GM12878 (cell line): ENCODE results near the gene PTPRQ. TPM values are rescaled to one million over a fixed set of nuclear protein-coding genes. Genes with fewer than 3 reads are reported as not detected.

Experiments
- ATAC-seq: fragments of 200-7000 bp; cut with Tn5 transposase; 3 replicates; pipeline ENCODE4 v1.9.1; 2020; ENCODE audit warnings: mild to moderate bottlenecking, moderate library complexity
- BruUV-seq: library from RNA; stranded (reverse); fragments of 400-500 nt; replicated peaks from 2 replicates; lab custom pipeline; 2021; lab: Mats Ljungman, UMichigan
- CTCF ChIA-PET: fragments of 300-600 bp; sonication (Branson Sonifier 250); formaldehyde crosslinking; extraction: SDS; loops from one replicate; lab custom pipeline; 2021; ENCODE audit warnings: inconsistent platforms; lab: Yijun Ruan, JAX
- POLR2A ChIA-PET: fragments of 350-600 bp; formaldehyde crosslinking; extraction: SDS; loops from one replicate; lab custom pipeline; 2021; ENCODE audit warnings: inconsistent platforms; lab: Charles Lee
- RAD21 ChIA-PET: fragments of 300-600 bp; sonication (Branson Sonifier 250); formaldehyde crosslinking; loops from one replicate; lab custom pipeline; 2023; ENCODE audit warnings: antibody characterized with exemption; ENCODE audit not compliant: unreplicated experiment; lab: Charles Lee
- SMC1A ChIA-PET: fragments of 300-600 bp; sonication (Branson Sonifier 250); formaldehyde crosslinking; loops from one replicate; lab custom pipeline; 2023; ENCODE audit not compliant: unreplicated experiment, uncharacterized antibody; lab: Charles Lee
- DNase-seq: peaks from one replicate; pipeline ENCODE4 v3.0.0-alpha.2; 2011; ENCODE audit warnings: low read depth, low spot score
- FAIRE-seq: peaks from 3 replicates; lab custom pipeline; 2011; peaks lifted over from hg19 to GRCh38; lab: Jason Lieb, UNC
- H2AFZ ChIP-seq: 2 replicates; pipeline ENCODE4 v1.6.0; 2011; ENCODE audit warnings: low read depth, low read length, control low read depth; ENCODE audit not compliant: control insufficient read depth
- H3K27ac ChIP-seq: 2 replicates; pipeline ENCODE4 v1.5.1; 2011; ENCODE audit warnings: control low read depth; ENCODE audit not compliant: control insufficient read depth, insufficient read depth
- H3K27me3 ChIP-seq, 2 experiments: replicated peaks in 1 of 2; 2 replicates each; pipeline versions ENCODE4 v1.6.0 to v1.6.1; 2011; ENCODE audit warnings: low read length in 1 of 2; ENCODE audit not compliant: control insufficient read depth in 2 of 2, insufficient read depth in 2 of 2
- H3K36me3 ChIP-seq, 2 experiments: 2 replicates each; pipeline ENCODE4 v1.5.1; 2011; ENCODE audit warnings: low read length in 1 of 2; ENCODE audit not compliant: control insufficient read depth in 2 of 2, insufficient read depth in 2 of 2
- H3K4me1 ChIP-seq: 2 replicates; pipeline ENCODE4 v1.6.1; 2011; ENCODE audit warnings: mild to moderate bottlenecking, low read length, moderate library complexity, mixed read lengths; ENCODE audit not compliant: control insufficient read depth, insufficient read depth
- H3K4me2 ChIP-seq: 2 replicates; pipeline ENCODE4 v1.6.0; 2011; ENCODE audit warnings: control low read depth; ENCODE audit not compliant: control insufficient read depth, insufficient read depth
- H3K4me3 ChIP-seq: fragments of 200-600 bp; sonication (generic); 2 replicates; pipeline ENCODE4 v1.5.1; 2016
- H3K79me2 ChIP-seq: 2 replicates; pipeline ENCODE4 v1.6.0; 2011; ENCODE audit warnings: low read length; ENCODE audit not compliant: control insufficient read depth, insufficient read depth
- H3K9ac ChIP-seq: 2 replicates; pipeline ENCODE4 v1.8.0; 2011; ENCODE audit warnings: low read length, control low read depth, mixed read lengths; ENCODE audit not compliant: control insufficient read depth, insufficient read depth
- H3K9me3 ChIP-seq: replicated peaks from 3 replicates; pipeline ENCODE4 v1.5.1; 2011; ENCODE audit warnings: mild to moderate bottlenecking, low read length; ENCODE audit not compliant: control insufficient read depth, insufficient read depth
- H4K20me1 ChIP-seq: 2 replicates; pipeline ENCODE4 v1.6.0; 2011; ENCODE audit not compliant: control insufficient read depth, insufficient read depth
- DPF2 ChIP-seq: fragments of 450-650 bp; IDR thresholded peaks from 2 replicates; pipeline ENCODE4 v1.6.1; 2017; ENCODE audit warnings: mild to moderate bottlenecking
- ELK1 ChIP-seq: IDR thresholded peaks from 2 replicates; pipeline ENCODE4 v1.6.1; 2012; ENCODE audit warnings: low read depth, low read length, improper control_type of control experiment
- ESRRA ChIP-seq: IDR thresholded peaks from 2 replicates; pipeline ENCODE4 v1.6.1; 2012; ENCODE audit warnings: mild to moderate bottlenecking, low read length, improper control_type of control experiment
- HCFC1 ChIP-seq: fragments of 150-350 bp; IDR thresholded peaks from 2 replicates; pipeline ENCODE4 v1.6.1; 2014; ENCODE audit warnings: low read length
- RBBP5 ChIP-seq: fragments of 200-600 bp; sonication (generic); conservative IDR thresholded peaks from 2 replicates; pipeline ENCODE4 v1.6.1; 2016
- SKIL ChIP-seq: fragments of 450-650 bp; IDR thresholded peaks from 2 replicates; pipeline ENCODE4 v1.6.1; 2017; ENCODE audit warnings: mild to moderate bottlenecking, low read depth, inconsistent platforms; ENCODE audit not compliant: poor library complexity, severe bottlenecking
- YY1 ChIP-seq: IDR thresholded peaks from 2 replicates; pipeline ENCODE4 v1.6.1; 2011; ENCODE audit warnings: low read depth, mild to moderate bottlenecking, low read length
- ZNF384 ChIP-seq: IDR thresholded peaks from 2 replicates; pipeline ENCODE4 v1.6.1; 2012; ENCODE audit warnings: low read depth, mild to moderate bottlenecking, low read length, improper control_type of control experiment, borderline replicate concordance
- WGBS: methylation state at CpG from one replicate; pipeline ENCODE4 v1.1.6; 2016; ENCODE audit warnings: low lambda C conversion rate; ENCODE audit not compliant: insufficient replicate concordance, insufficient coverage; ENCODE audit errors: missing lambda C conversion rate; 5-methylcytosine and 5-hydroxymethylcytosine counted together
- in situ Hi-C: fragments of 300-500 bp; cut with MboI; formaldehyde crosslinking; loops from 9 replicates; pipeline ENCODE4 v1.14.3; 2018; ENCODE audit warnings: mixed read lengths
- intact Hi-C: fragments of 100-400 bp; cut with micrococcal nuclease; formaldehyde crosslinking; loops from one replicate; pipeline ENCODE4 v1.14.2; 2022; ENCODE audit not compliant: unreplicated experiment
- polyA plus RNA-seq, 11 experiments: library from polyadenylated mRNA; depleted of rRNA in 4 of 11; unstranded in 6 of 11; stranded (reverse) in 5 of 11; fragments of >200 nt; fragmentation: Nextera tagmentation in 4 of 11; fragmentation: Illumina TruSeq in 1 of 11; extraction: Ambion mirVana in 4 of 11; extraction: Trizol in 1 of 11; gene quantifications; 1 replicate in 1 of 11; 2 replicates in 10 of 11; pipeline versions ENCODE4 v1.2.1 to v1.2.3, GENCODE V29; 2011 to 2016; ENCODE audit warnings: inconsistent platforms in 2 of 11, missing spikeins in 2 of 11, low read depth in 1 of 11
- total RNA-seq, 4 experiments: library from RNA; depleted of rRNA in 3 of 4; stranded (reverse); fragments of >200 nt in 3 of 4; fragmentation: Illumina TruSeq in 1 of 4; extraction: Trizol in 1 of 4; gene quantifications; 2 replicates each; pipeline versions ENCODE4 v1.2.1 to v1.2.3, GENCODE V29; 2013 to 2021

Gene PTPRQ
- total and polyA plus RNA-seq, 10 of the 15 experiments (the other 5 are each of a cell fraction or from before 2014, with no cell fraction given): 0.01 TPM; not detected in 9

DNA sequence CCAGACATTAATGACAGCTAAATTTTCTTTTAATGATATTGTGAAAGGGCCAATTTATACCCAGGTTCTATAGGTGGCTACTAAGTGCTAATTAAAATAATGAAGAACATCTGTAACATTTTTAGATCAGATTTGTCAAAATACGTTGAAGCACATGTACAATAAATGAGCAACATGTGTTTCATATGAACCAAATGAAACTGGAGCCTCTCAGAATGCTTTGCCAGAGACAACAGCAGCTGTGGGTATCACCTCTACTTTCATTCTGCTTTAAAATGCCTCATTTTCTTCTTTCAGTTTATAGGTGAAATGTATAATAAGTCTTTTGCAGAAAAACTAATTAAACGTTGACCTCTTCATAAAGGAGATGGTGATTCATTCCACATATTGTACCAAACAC, 237.3 kb downstream of the PTPRQ start:
- FAIRE-seq: peak; percentile 56
- H3K4me3 ChIP-seq: no peak overlapping the region
- ChIA-PET CTCF (interaction anchor here (0.6 to 1.1 kb wide), 3 partner anchors 29 to 129 kb away, joined by 3 to 5 read pairs (median 3); no protein-coding TSS in a partner anchor), SMC1A (interaction anchor here (1.0 to 1.3 kb wide), 3 partner anchors 8 to 36 kb away, joined by 3 to 6 read pairs (median 4); no protein-coding TSS in a partner anchor), POLR2A (no interaction called here), RAD21 (no interaction called here)
- H3K4me1 ChIP-seq: no peaks in the 10 kb centered on the region
- no peaks in the 10 kb centered on the region for H3K27me3 ChIP-seq
- intact Hi-C loops (no loop called here), in situ Hi-C loops (no loop called here)
- H4K20me1 ChIP-seq: no peaks in the 10 kb centered on the region
- H3K79me2 ChIP-seq: no peaks in the 10 kb centered on the region
- H3K27ac ChIP-seq: no peak overlapping the region
- no peak overlapping the region for H3K4me2 ChIP-seq
- no peak overlapping the region for H3K9ac ChIP-seq
- H3K36me3 ChIP-seq: no peaks in the 10 kb centered on the region
- WGBS: 0% methylated on average over 2 of the region's 2 CpGs
- BruUV-seq: no TSS peak
- TF ChIP-seq YY1: no peak
- no peak for TF ChIP-seq RBBP5
- TF ChIP-seq HCFC1: no peak
- no peak for TF ChIP-seq SKIL
- TF ChIP-seq, all 136 proteins: peak for 0
- no peaks in the 10 kb centered on the region for H3K9me3 ChIP-seq
- H2AFZ ChIP-seq: no peak overlapping the region
- DNase-seq: no peak
- ATAC-seq: peak; percentile 38

DNA sequence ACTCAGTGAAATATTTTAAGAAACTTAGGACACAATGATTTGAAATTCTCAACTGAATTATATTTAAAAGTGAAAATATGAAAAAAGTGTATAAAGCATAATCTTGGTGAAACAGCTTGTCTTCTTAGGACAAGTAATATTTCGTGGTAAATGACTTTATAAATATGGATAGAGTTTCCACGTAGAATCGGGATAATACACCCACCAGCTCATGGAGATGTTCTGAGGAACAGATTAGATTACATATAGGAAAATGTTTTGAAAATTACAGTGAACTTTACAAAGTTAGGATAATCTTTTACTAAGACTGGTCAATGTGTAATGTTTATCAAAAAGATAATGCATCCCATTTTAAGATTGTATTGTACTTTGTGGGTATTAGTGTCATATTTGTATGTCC, 237.8 kb downstream of the PTPRQ start:
- no peaks in the 10 kb centered on the region for H4K20me1 ChIP-seq
- no peak overlapping the region for H2AFZ ChIP-seq
- H3K27me3 ChIP-seq: no peaks in the 10 kb centered on the region
- ChIA-PET RAD21 (no interaction called here), POLR2A (no interaction called here), SMC1A (interaction anchor here (1.3 kb wide), 2 partner anchors 9 to 22 kb away, joined by 4 to 6 read pairs; no protein-coding TSS in a partner anchor), CTCF (interaction anchor here (0.6 to 1.1 kb wide), 2 partner anchors 28 to 126 kb away, joined by 3 to 5 read pairs; no protein-coding TSS in a partner anchor)
- WGBS: 84% methylated on average over 3 of the region's 3 CpGs
- no peak for ATAC-seq
- no peaks in the 10 kb centered on the region for H3K4me1 ChIP-seq
- no peak overlapping the region for H3K4me2 ChIP-seq
- in situ Hi-C loops: no loop called here
- no peak overlapping the region for H3K9ac ChIP-seq
- FAIRE-seq: no peak
- BruUV-seq: no TSS peak
- intact Hi-C loops: no loop called here
- no peak for DNase-seq
- no peak overlapping the region for H3K27ac ChIP-seq
- H3K36me3 ChIP-seq: no peaks in the 10 kb centered on the region
- no peak overlapping the region for H3K4me3 ChIP-seq
- TF ChIP-seq ZNF384 (no peak), ELK1 (no peak), ESRRA (no peak), DPF2 (no peak)
- no peaks in the 10 kb centered on the region for H3K9me3 ChIP-seq
- no peaks in the 10 kb centered on the region for H3K79me2 ChIP-seq
